Tibial artery (tissue), 4 donors: ENCODE results near the gene STAT3.

Experiments
- DNase-seq, 2 donors: peaks; one replicate each; pipeline ENCODE4 v3.0.0-alpha.2; 2019
- H3K27ac ChIP-seq, 2 donors: fragments of 200-600 bp; sonication (generic) in 1 of 2; 1 replicate in 1 of 2; 2 replicates in 1 of 2; pipeline ENCODE4 v1.5.1; 2018 to 2019; ENCODE audit warnings: mild to moderate bottlenecking in 1 of 2
- H3K27me3 ChIP-seq, 2 donors: fragments of 200-600 bp; sonication (generic) in 1 of 2; one replicate each; pipeline versions ENCODE4 v1.5.1 to v1.6.0; 2016 to 2019
- H3K36me3 ChIP-seq, 3 donors: fragments of 200-600 bp; sonication (generic) in 2 of 3; one replicate each; pipeline ENCODE4 v1.5.1; 2016 to 2019; ENCODE audit warnings: mild to moderate bottlenecking in 2 of 3
- H3K4me1 ChIP-seq, 4 donors: fragments of 200-600 bp; sonication (generic) in 2 of 4; 1 replicate in 3 of 4; 2 replicates in 1 of 4; pipeline ENCODE4 v1.5.1; 2016 to 2019
- H3K4me3 ChIP-seq, 2 donors: fragments of 200-600 bp; sonication (generic) in 1 of 2; 1 replicate in 1 of 2; 2 replicates in 1 of 2; pipeline ENCODE4 v1.5.1; 2018 to 2019; ENCODE audit warnings: mild to moderate bottlenecking in 2 of 2
- H3K9me3 ChIP-seq, 3 donors: fragments of 200-600 bp; sonication (generic) in 1 of 3; one replicate each; pipeline ENCODE4 v1.5.1; 2016 to 2019
- CTCF ChIP-seq, 2 experiments: fragments of 200-600 bp in 1 of 2; fragments of 450-650 bp in 1 of 2; IDR thresholded peaks; one replicate each; pipeline ENCODE4 v1.5.1; 2017 to 2019; ENCODE audit warnings: antibody characterized with exemption in 2 of 2, mild to moderate bottlenecking in 1 of 2, moderate library complexity in 1 of 2
- intact Hi-C: fragments of 100-400 bp; cut with DNase I; formaldehyde crosslinking; loops from one replicate; pipeline ENCODE4 v1.15.0; 2023; ENCODE audit warnings: low total_unique reads

STAT3 gene

GRCh38 chr17:42411361-42411760 lies 23.1 kb upstream of the STAT3 start:
- H3K9me3 ChIP-seq, result no peaks in the 10 kb centered on the region
- H3K27me3 ChIP-seq, result no peaks in the 10 kb centered on the region
- intact Hi-C loops, result no loop called here
- peaks cover 17 to 100% (median 90%) of the 10 kb centered on the region in 4 donors for H3K4me1 ChIP-seq
- peak overlapping the region; percentile 98 to 100 for H3K27ac ChIP-seq
- DNase-seq, result peak in 1 of 2 donors; percentile 31
- H3K4me3 ChIP-seq, result peak overlapping the region; percentile 11 to 38
- TF ChIP-seq CTCF (IDR thresholded peaks at IDR 0.05), result no peak
- H3K36me3 ChIP-seq, result no peaks in the 10 kb centered on the region

GRCh38 chr17:42410319-42410685 lies 22.1 kb upstream of the STAT3 start:
- Histone ChIP-seq H3K4me1 (peaks cover 17 to 100% (median 89%) of the 10 kb centered on the region in 4 donors), H3K9me3 (no peaks in the 10 kb centered on the region), H3K27ac (peak overlapping the region; percentile 98 to 100), H3K4me3 (peak overlapping the region in 1 of 2 donors; percentile 29), H3K27me3 (no peaks in the 10 kb centered on the region), H3K36me3 (peaks cover 0 to 2% (median 1%) of the 10 kb centered on the region in 3 donors)
- no peak for TF ChIP-seq CTCF (IDR thresholded peaks at IDR 0.05)
- intact Hi-C loops, result no loop called here
- no peak for DNase-seq

DNA sequence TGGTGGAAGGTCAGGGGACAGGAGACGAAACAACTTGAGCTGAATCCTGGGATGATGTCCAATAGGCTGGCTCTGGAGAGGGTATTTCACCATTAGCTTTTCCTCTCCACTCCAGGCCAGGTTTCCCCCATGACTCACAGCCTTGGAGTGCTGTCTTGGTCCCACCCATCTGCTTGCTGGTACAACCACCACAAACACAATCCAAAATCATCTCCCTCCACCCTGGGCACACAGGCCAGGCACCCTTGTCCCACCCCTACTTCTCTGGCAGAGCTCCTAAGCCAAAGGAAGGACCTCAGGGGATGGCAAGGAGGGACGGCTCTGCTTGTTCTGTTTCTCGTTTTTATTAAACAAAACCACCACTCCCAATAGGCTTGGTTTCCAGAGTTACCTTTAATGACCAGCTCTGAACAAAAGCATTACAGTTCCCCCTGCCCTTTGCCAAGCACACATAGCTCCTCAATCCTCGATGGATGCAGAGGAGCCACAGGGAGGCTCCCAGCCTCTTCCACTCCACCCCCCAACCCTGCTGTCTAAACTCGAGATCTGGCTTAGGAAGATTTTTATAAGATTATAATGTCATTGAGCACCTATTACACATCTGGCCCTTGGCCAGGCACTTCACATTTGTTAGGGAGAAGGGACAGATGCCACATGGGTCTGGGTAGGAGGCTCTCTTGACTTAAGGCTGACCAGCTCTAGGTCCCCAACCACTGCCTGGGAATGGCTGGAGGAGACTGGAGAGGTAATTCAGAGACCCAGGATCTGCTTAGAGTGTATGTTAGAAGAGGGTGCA lies 21.5 kb upstream of the STAT3 start:
- Histone ChIP-seq H3K27me3 (no peaks in the 10 kb centered on the region), H3K36me3 (peaks cover 5 to 7% (median 7%) of the 10 kb centered on the region in 3 donors), H3K27ac (peak overlapping the region; percentile 98 to 100), H3K4me1 (peaks cover 17 to 100% (median 88%) of the 10 kb centered on the region in 4 donors), H3K4me3 (peak overlapping the region; percentile 7 to 29), H3K9me3 (no peaks in the 10 kb centered on the region)
- intact Hi-C loops, result loop anchor here (5.0 kb wide), 1 partner anchor 108 kb away; no protein-coding TSS in a partner anchor
- TF ChIP-seq CTCF (IDR thresholded peaks at IDR 0.05), result no peak
- DNase-seq, result peak; percentile 92 to 95

GRCh38 chr17:42408061-42408460 lies 19.8 kb upstream of the STAT3 start:
- intact Hi-C loops, result loop anchor here (5.0 kb wide), 1 partner anchor 109 kb away; no protein-coding TSS in a partner anchor
- no peaks in the 10 kb centered on the region for H3K27me3 ChIP-seq
- peaks cover 17 to 24% (median 24%) of the 10 kb centered on the region in 3 donors for H3K36me3 ChIP-seq
- H3K9me3 ChIP-seq, result no peaks in the 10 kb centered on the region
- H3K27ac ChIP-seq, result peak overlapping the region; percentile 98 to 100
- peaks cover 17 to 100% (median 83%) of the 10 kb centered on the region in 4 donors for H3K4me1 ChIP-seq
- no peak for DNase-seq
- no peak for TF ChIP-seq CTCF (IDR thresholded peaks at IDR 0.05)
- no peak overlapping the region for H3K4me3 ChIP-seq

DNA sequence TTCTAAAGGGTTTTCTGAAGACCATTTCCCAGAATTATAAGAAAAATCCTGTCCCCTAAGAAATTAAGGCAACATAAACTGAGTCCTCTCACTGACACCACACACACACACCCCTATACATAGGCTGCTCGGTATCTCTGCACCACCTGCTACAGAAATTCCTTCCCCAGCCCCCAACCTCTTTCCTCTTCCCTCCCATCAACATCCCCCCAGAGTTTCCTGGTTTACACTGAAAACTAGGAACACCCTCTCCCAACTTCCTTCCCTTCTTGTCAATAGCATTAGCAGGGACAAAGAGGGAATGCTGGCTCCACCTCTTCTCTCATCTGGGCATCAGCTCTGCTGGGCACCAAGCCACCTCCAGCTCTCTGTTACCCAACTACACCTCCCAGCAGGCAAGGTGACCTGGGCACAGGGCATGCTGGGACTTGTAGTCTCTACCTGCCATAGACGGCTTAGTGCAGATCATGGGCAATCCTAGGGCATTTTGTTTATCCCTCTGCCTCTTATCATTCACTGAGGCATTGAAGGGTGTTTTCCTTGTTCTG lies 19.1 kb upstream of the STAT3 start:
- Histone ChIP-seq H3K4me3 (no peak overlapping the region), H3K4me1 (peaks cover 17 to 100% (median 84%) of the 10 kb centered on the region in 4 donors)
- intact Hi-C loops, result loop anchor here (5.0 kb wide), 1 partner anchor 110 kb away; no protein-coding TSS in a partner anchor

More for the DNA sequence above, 19.1 kb upstream of the STAT3 start:
- Histone ChIP-seq H3K27me3 (no peaks in the 10 kb centered on the region), H3K27ac (peak overlapping the region; percentile 98 to 100), H3K9me3 (no peaks in the 10 kb centered on the region), H3K36me3 (peaks cover 17 to 31% (median 31%) of the 10 kb centered on the region in 3 donors)
- TF ChIP-seq CTCF (IDR thresholded peaks at IDR 0.05), result no peak
- peak; percentile 89 to 94 for DNase-seq
